ENCODE data around the gene APOL6.

The APOL6 gene

DNA sequence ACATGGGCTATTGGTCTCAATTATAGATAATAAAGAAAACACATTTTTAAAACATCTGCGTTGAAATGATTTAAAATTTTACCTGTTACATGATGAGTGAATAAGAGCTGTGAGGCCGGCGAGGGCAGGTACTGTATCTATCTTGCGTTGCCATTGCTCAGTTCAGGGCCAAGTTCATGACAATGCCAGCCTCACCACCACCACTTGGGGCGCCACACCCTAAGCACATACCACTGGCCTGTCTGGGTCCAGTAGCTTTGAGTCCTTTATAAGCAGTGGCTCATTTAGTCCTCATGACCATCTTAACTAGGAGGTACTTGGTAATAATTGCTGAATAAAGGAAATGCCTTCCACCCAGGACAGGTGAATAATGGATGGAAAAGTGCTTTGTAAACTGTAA, 16.6 kb upstream of the APOL6 start:
- DNase-seq = peak; percentile 73
- in situ Hi-C loops (cut with MboI; ENCODE audit: low pct_unique_long_range_greater_than_20kb, low sequenced_read_pairs) = loop anchor here (25.0 kb wide), 2 partner anchors 281 to 481 kb away; no protein-coding TSS in a partner anchor

DNA sequence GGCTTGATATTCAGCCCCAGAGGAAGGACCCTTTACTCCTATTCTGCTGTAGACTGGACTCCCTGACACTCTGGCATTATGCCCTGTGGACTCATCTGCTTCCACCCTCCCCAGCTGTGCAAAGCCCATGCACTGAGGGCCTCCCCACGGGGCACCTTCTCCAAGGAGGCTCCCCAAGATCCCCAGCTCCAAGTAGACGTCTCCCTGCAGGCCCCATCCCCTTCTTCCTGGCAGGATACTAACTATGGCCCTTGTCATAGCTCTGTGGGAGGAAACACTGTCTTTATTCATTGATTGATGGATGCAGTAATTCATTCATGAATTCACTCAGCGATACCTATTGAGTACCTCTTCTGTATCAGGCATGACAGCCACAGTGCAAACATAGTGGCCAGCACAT, 15.3 kb upstream of the APOL6 start:
- DNase-seq = no peak
- in situ Hi-C loops (cut with MboI; ENCODE audit: low pct_unique_long_range_greater_than_20kb, low sequenced_read_pairs) = loop anchor here (25.0 kb wide), 2 partner anchors 279 to 479 kb away; no protein-coding TSS in a partner anchor

GRCh38 chr22:35633520-35633919, 14.7 kb upstream of the APOL6 start:
- in situ Hi-C loops (cut with MboI; ENCODE audit: low pct_unique_long_range_greater_than_20kb, low sequenced_read_pairs) = loop anchor here (25.0 kb wide), 2 partner anchors 279 to 479 kb away; no protein-coding TSS in a partner anchor

DNA sequence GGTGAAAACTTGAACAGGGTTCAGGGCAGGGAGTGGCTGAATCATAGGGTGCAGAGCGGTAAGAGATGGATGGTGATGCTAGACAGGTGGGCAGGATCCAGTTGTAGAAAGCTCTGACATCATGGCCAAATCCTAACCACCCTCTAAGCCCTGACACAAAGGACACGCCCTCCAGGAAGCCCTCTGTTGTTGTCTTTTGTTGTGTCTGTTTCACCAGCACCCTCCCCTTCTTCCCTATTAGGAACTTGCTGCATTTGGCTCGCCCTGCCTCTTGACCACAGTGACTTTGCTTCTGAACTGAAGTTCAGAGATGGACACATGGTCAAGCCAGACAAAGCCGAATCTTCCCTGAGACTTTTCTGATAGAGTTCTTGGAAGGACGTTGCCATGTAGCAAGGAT, 14.2 kb upstream of the APOL6 start:
- in situ Hi-C loops (cut with MboI; ENCODE audit: low pct_unique_long_range_greater_than_20kb, low sequenced_read_pairs) = loop anchor here (25.0 kb wide), 2 partner anchors 278 to 478 kb away; no protein-coding TSS in a partner anchor

More at GRCh38 chr22:35633520-35633919, 14.7 kb upstream of the APOL6 start:
- no peak for DNase-seq

DNA sequence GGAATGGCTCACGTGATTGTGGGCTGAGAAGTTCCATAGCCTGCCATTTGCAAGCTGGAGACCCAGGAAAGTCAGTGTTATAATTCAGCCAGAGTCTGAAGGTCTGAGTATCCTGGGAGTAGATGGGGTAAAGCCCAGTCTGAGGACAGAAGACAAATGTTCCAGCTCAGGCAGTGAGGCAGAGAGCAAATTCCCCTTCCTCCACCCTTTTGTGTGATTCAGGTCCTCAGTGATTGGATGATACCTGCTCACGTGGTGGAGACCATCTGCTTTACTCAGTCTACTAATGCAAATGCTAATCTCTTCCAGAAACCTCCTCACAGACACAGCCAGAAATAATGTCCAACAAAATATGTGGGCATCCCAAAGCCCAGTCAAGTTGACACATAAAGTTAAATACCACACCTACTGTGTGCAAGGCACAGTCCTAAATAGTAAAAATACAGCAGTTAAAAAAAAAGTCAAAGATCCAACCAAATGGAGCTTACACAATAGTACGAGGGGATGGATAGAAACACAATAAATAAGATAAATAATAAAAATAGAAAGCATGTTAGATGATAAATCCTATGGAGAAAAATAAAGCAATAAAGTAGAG, 13.2 kb upstream of the APOL6 start:
- no peak for DNase-seq
- in situ Hi-C loops (cut with MboI; ENCODE audit: low pct_unique_long_range_greater_than_20kb, low sequenced_read_pairs) = loop anchor here (25.0 kb wide), 2 partner anchors 277 to 477 kb away; no protein-coding TSS in a partner anchor

More for the DNA sequence above, 14.2 kb upstream of the APOL6 start:
- DNase-seq = no peak

DNA sequence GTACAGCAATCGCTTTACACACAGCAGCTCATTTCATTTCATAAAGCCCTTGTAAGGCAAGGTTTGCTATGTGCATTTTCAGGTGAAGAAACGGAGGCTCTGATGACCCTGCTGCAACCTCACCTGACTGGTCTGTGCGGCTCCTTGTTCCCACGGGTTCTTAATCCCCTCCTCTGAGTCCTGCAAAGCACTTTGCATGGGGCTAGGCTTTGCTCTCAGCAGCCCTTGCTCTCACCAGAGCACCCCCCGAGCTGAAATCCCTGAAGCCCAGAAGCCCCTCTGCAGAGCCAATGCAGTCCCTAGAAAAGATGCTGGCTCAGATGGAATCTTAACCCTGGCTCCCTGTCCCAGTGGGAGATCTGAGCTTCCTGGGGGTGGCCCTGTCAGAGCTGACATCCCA, 11.0 kb upstream of the APOL6 start:
- DNase-seq = no peak
- in situ Hi-C loops (cut with MboI; ENCODE audit: low pct_unique_long_range_greater_than_20kb, low sequenced_read_pairs) = loop anchor here (25.0 kb wide), 2 partner anchors 275 to 475 kb away; no protein-coding TSS in a partner anchor

GRCh38 chr22:35638001-35638400, 10.2 kb upstream of the APOL6 start:
- in situ Hi-C loops (cut with MboI; ENCODE audit: low pct_unique_long_range_greater_than_20kb, low sequenced_read_pairs) = loop anchor here (25.0 kb wide), 2 partner anchors 274 to 474 kb away; no protein-coding TSS in a partner anchor
- no peak for DNase-seq

DNA sequence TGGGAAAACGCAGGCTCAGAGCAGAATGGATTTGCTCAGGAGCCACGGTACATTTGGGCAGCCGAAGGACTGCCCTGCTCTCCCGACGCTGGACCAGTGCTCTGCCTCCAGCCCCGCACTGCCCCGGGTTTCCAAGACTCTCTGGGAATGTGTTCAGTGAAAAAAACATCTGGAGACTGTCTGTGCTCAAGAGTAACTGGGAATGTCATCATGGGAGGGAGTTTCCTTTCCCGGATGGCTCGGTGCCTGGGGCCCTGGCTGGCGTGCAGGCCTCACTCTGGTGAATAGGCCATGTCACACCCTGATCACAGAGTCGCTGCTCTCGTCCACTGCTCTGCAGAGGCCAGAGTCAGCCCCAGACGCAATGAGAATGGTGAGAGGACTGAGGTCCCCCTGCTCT, 9.8 kb upstream of the APOL6 start:
- DNase-seq = no peak
- in situ Hi-C loops (cut with MboI; ENCODE audit: low pct_unique_long_range_greater_than_20kb, low sequenced_read_pairs) = loop anchor here (25.0 kb wide), 2 partner anchors 274 to 474 kb away; no protein-coding TSS in a partner anchor

DNA sequence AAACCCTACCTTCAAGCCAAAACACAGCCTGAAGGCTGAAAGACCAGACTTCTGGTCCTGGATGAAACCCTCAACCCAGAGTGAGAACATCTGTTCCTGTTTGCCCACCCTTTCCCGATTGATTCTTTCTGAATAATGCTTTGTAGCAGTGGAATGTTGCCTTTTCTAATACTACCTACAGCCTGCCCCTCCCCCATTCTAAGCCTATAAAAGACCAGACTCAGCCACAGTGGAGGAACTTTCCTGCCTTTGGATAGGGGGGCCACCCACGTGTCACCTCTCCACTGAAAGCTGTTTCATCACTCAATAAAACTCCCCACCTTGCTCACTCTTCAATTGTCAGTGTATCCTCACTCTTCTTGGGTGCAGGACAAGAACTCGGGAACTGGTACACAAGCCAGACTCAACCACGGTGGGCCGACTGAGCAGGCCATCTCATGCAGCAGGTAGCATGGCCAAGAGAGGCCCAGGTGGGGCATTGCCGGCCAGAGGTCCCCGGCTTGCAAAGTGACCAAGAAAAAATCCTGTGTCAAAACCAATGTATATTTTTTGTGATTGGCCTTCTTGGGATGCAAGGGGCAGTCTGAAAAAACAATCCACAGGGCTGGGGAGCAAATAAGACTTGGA, 6.6 kb upstream of the APOL6 start:
- DNase-seq = no peak
- in situ Hi-C loops (cut with MboI; ENCODE audit: low pct_unique_long_range_greater_than_20kb, low sequenced_read_pairs) = loop anchor here (25.0 kb wide), 2 partner anchors 271 to 471 kb away; no protein-coding TSS in a partner anchor

- DNase-seq = no peak
- in situ Hi-C loops (cut with MboI; ENCODE audit: low pct_unique_long_range_greater_than_20kb, low sequenced_read_pairs) = loop anchor here (25.0 kb wide), 2 partner anchors 270 to 470 kb away; no protein-coding TSS in a partner anchor
Measured at GRCh38 chr22:35642305-35642741, 5.9 kb upstream of the APOL6 start.

- in situ Hi-C loops (cut with MboI; ENCODE audit: low pct_unique_long_range_greater_than_20kb, low sequenced_read_pairs) = loop anchor here (25.0 kb wide), 2 partner anchors 268 to 468 kb away; no protein-coding TSS in a partner anchor
- DNase-seq = no peak
Measured at GRCh38 chr22:35643991-35644390, 4.3 kb upstream of the APOL6 start.

DNA sequence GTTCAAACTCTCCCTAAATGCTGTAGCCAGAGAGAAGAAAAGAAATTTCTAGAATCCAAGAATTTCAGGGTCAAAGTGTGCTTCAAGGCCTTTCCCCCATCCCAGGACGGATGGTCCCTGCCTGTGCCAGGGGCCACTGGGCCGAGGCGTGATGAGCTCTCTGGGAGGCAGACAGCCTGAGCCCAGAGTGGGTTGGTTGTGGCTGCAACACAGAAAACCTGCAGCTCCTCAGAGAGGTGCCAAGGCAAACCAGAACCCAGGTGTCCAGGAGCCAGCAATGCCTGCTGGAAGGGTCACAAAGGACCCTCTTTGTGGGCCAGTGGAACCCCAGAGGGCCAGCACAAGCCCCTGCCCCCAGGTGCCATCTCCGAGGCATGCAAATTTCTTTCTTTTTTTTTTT, 2.6 kb upstream of the APOL6 start:
- DNase-seq = no peak
- in situ Hi-C loops (cut with MboI; ENCODE audit: low pct_unique_long_range_greater_than_20kb, low sequenced_read_pairs) = loop anchor here (25.0 kb wide), 2 partner anchors 267 to 467 kb away; no protein-coding TSS in a partner anchor

DNA sequence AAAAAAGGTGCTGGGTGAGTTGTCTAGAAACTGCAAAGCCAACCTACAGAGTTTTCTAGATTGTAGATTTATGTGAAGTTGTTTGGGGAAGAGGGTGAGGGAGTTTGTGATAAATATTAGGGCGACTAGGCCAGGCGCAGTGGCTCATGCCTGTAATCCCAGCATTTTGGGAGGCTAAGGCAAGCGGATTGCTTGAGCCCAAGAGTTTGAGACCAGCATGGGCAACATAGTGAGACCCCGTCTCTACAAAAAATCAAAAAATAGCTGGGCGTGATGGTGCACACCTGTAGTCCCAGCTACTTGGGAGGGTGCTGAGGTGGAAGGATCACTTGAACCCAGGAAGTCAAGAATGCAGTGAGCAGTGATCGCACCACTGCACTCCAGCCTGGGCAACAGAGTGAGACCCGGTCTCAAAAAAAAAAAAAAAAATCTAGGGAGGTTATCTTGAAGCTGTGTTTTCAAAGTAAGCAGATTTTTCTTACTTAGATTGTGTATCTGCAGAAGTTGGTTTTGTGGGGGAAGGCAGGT, 844 bp downstream of the APOL6 start:
- in situ Hi-C loops (cut with MboI; ENCODE audit: low pct_unique_long_range_greater_than_20kb, low sequenced_read_pairs) = loop anchor here (25.0 kb wide), 2 partner anchors 263 to 463 kb away; no protein-coding TSS in a partner anchor
- DNase-seq = no peak

DNA sequence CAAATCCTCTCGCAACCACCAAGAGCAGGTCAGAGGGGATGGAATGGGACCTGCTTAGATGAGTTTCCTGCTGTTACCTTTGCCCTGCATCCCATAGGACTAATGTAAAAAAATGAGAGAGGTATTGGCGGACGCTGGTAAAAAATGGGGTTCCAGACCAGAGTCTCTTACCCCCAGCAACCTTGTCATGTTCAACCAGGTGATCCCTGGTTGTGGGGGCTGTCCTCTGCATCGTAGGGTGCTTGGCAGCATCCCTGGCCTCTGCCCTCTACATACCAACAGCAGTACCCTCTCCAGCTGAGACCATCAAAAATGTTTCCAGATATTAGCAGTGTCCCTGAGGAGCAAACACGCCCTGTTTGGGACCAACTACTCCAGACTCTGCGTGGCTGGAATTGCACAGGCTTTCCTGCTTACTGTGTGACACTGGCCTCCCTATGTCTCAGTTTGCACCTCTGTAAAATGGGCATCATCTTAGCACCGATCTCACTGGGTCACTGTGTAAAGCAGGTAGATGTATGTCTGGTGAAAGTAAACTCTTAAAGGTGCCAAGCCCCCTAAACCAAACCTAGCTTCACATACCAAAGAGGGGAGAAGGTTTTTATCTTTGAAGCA, 1.5 kb downstream of the APOL6 start:
- in situ Hi-C loops (cut with MboI; ENCODE audit: low pct_unique_long_range_greater_than_20kb, low sequenced_read_pairs) = loop anchor here (25.0 kb wide), 2 partner anchors 263 to 463 kb away; no protein-coding TSS in a partner anchor
- DNase-seq = no peak

DNA sequence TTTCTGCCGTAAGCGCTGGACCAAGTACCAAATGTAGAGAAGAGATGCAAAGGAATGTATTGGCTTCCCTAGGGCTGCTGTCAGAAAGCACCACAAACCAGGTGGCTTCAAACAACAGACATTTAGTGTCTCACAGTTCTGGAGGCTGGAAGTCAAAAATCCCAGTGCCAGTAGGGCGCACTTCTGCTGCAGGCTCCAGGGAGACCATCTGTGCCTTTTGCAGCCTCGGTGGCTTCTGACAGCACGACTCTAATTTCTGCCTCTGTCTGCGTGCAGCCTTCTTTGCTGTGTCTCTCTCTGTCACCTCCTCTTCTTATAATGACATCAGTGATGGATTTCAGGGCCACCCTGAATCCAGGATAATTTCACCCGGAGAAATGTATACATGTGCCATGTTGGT, 2.8 kb downstream of the APOL6 start:
- in situ Hi-C loops (cut with MboI; ENCODE audit: low pct_unique_long_range_greater_than_20kb, low sequenced_read_pairs) = no loop called here
- no peak for DNase-seq

DNA sequence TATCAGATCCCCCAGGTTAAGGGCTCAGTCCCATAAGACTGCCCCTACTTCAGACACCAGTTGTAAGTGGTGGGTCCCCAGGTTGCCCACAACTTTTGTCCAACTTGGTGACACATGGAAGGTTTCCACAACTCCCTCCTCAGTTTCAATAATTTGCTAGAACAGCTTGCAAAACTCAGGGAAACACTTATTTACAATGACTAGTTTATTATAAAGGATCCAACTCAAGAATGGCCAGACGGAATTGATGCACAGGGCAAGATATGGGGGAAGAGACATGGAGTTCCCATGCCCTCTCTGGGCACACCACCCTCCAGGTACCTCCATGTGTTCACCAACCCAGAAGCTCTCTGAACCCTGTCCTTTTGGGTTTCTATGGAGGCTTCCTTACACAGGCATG, 5.6 kb downstream of the APOL6 start:
- in situ Hi-C loops (cut with MboI; ENCODE audit: low pct_unique_long_range_greater_than_20kb, low sequenced_read_pairs) = no loop called here
- DNase-seq = no peak

DNA sequence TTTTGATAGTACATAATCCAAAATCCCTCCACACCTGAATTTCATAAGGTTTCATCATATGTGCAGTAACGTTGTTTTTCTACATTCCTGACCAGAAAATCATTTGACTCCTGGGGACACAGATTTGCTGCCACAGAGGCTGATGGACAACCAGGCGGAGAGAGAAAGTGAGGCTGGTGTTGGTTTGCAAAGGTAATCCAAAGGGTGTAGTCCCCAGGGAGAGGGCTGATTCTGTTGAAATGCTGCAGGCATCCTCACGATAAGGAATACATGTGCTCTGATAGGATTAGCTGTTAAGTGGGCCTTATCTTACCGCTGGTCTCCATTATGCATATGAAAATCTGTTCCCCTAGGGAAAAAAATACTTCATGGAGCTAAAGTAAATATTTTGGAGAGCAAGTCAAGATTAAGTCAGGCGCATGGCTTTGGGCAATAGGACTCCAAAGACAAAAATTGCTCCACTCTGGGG, 8.1 kb downstream of the APOL6 start:
- no peak for DNase-seq
- in situ Hi-C loops (cut with MboI; ENCODE audit: low pct_unique_long_range_greater_than_20kb, low sequenced_read_pairs) = no loop called here

- no peak for DNase-seq
- in situ Hi-C loops (cut with MboI; ENCODE audit: low pct_unique_long_range_greater_than_20kb, low sequenced_read_pairs) = no loop called here
Measured at GRCh38 chr22:35657571-35658312, 9.5 kb downstream of the APOL6 start.

All from KBM-7 (cell line).